Transverse colon (tissue), 4 donors: ENCODE results near the gene TESK2. TPM values are rescaled to one million over a fixed set of nuclear protein-coding genes. Genes with fewer than 3 reads are reported as not detected.
A peak's percentile ranks its signal among the peaks of the same experiment; 100 is the strongest.

Source experiments
- DNase-seq: peaks from one replicate; pipeline ENCODE4 v3.0.0-alpha.2; 2019
- H3K27ac ChIP-seq, 4 donors: fragments of 200-600 bp; sonication (generic); 2 replicates each; pipeline ENCODE4 v1.5.1; 2016 to 2018; ENCODE audit warnings: inconsistent platforms in 4 of 4
- H3K27me3 ChIP-seq: fragments of 200-600 bp; sonication (generic); 2 replicates; pipeline ENCODE4 v1.5.1; 2017; ENCODE audit warnings: inconsistent platforms
- H3K36me3 ChIP-seq, 4 donors: fragments of 200-600 bp; sonication (generic); 2 replicates each; pipeline ENCODE4 v1.5.1; 2017 to 2019; ENCODE audit warnings: inconsistent platforms in 4 of 4
- H3K4me1 ChIP-seq, 4 donors: fragments of 200-600 bp; sonication (generic); 2 replicates each; pipeline ENCODE4 v1.5.1; 2017 to 2020; ENCODE audit warnings: inconsistent platforms in 4 of 4
- H3K4me3 ChIP-seq, 4 donors: fragments of 200-600 bp; sonication (generic); 1 replicate in 1 of 4; 2 replicates in 3 of 4; pipeline versions ENCODE4 v1.5.1 to v1.6.1; 2017 to 2019; ENCODE audit warnings: inconsistent platforms in 4 of 4
- H3K9me3 ChIP-seq, 2 donors: fragments of 200-600 bp; sonication (generic); 2 replicates each; pipeline ENCODE4 v1.5.1; 2017 to 2019; ENCODE audit warnings: inconsistent platforms in 2 of 2
- CTCF ChIP-seq, 5 experiments: fragments of 200-600 bp in 3 of 5; fragments of 450-650 bp in 2 of 5; sonication (generic) in 3 of 5; IDR thresholded peaks; 1 replicate in 2 of 5; 2 replicates in 3 of 5; pipeline ENCODE4 v1.5.1; 2016 to 2017; ENCODE audit warnings: antibody characterized with exemption in 5 of 5, inconsistent platforms in 3 of 5, mild to moderate bottlenecking in 2 of 5, moderate library complexity in 1 of 5
- EP300 ChIP-seq: sonication (generic); formaldehyde crosslinking; IDR thresholded peaks from one replicate; pipeline ENCODE4 v1.6.1; 2017; ENCODE audit warnings: antibody characterized with exemption, low read depth
- POLR2A ChIP-seq: fragments of 450-650 bp; IDR thresholded peaks from one replicate; pipeline ENCODE4 v1.6.1; 2016; ENCODE audit warnings: antibody characterized with exemption, mild to moderate bottlenecking, moderate library complexity
- POLR2AphosphoS5 ChIP-seq, 3 donors: sonication (generic); formaldehyde crosslinking; IDR thresholded peaks; one replicate each; pipeline ENCODE4 v1.6.1; 2016; ENCODE audit warnings: antibody characterized with exemption in 3 of 3
- WGBS, 2 donors: methylation state at CpG; one replicate each; pipeline ENCODE4 v1.1.5; 2018; ENCODE audit warnings: low coverage in 1 of 2; 5-methylcytosine and 5-hydroxymethylcytosine counted together
- in situ Hi-C, 4 donors: fragments of 200-750 bp; cut with MboI; loops; one replicate each; pipeline versions ENCODE4 v1.15.0 to v1.15.1; 2017; ENCODE audit warnings: low sequenced_read_pairs in 3 of 4, low pct_ligation_motif_present in 1 of 4, low pct_unique_long_range_greater_than_20kb in 1 of 4
- intact Hi-C: fragments of 100-400 bp; cut with DNase I; formaldehyde crosslinking; loops from one replicate; pipeline ENCODE4 v1.15.1; 2023; ENCODE audit warnings: low total_unique reads
- total RNA-seq, 4 donors: library from RNA; depleted of rRNA; stranded (reverse); fragments of >200 nt; gene quantifications; one replicate each; pipeline ENCODE4 v1.1.0, GENCODE V29; 2016

Gene TESK2
- total RNA-seq, 4 donors from 2014 or later: 5.2 to 32.2 (median 14.5) TPM

DNA sequence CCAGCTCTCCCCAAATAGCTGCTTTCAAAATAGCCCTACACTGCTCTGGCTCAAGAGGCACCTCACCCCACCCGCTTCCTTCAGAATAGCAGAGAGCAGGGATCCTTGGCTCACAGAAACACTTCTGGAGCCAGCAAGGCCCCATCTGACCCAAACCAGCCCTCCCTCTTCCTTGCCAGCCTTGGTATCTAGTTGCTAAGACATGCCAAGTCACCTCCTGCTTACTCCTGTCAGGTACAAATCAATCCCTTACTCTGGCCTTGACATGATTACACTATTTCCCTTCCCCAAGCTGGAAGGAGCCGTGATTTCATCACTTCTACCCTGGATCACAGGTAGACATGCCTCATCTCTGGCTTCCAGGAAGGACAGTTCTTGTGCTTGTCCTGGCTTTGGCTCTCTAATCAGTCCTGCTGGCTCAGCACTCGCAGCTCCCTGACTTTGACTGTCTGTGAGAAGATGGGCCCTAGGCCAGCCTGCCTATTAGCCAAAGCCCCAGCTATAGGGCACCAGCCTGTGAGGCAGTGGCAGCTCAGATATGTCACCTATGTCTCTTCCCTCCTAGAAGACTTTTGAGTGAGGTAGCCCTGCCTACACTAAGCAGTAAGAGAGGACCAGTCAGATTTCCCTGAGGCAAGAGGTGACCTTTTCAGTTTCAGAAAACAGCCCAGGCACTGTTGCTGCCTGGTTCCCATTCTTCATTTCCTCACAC, 141.8 kb downstream of the TESK2 start:
- intact Hi-C loops (no loop called here), in situ Hi-C loops (loop anchor here in 1 of 4 donors (10.0 kb wide), 1 partner anchor 226 kb away; no protein-coding TSS in a partner anchor)
- H3K4me1 ChIP-seq: peaks cover 0 to 13% (median 5%) of the 10 kb centered on the region in 4 donors
- no peaks in the 10 kb centered on the region for H3K27me3 ChIP-seq
- H3K4me3 ChIP-seq: no peak overlapping the region
- H3K27ac ChIP-seq: peak overlapping the region in 3 of 4 donors; percentile 17 to 71 (median 50)
- H3K36me3 ChIP-seq: peaks cover 0 to 2% (median under 1%) of the 10 kb centered on the region in 4 donors
- no peak for DNase-seq
- WGBS, 2 donors: 84% methylated on average over 3 of the region's 3 CpGs; no CpG with 5 or more reads in 1 of the 2 donors
- H3K9me3 ChIP-seq: no peaks in the 10 kb centered on the region
- TF ChIP-seq CTCF (IDR thresholded peaks at IDR 0.05) (no peak), POLR2AphosphoS5 (IDR thresholded peaks at IDR 0.05) (no peak), EP300 (no peak), POLR2A (no peak)

DNA sequence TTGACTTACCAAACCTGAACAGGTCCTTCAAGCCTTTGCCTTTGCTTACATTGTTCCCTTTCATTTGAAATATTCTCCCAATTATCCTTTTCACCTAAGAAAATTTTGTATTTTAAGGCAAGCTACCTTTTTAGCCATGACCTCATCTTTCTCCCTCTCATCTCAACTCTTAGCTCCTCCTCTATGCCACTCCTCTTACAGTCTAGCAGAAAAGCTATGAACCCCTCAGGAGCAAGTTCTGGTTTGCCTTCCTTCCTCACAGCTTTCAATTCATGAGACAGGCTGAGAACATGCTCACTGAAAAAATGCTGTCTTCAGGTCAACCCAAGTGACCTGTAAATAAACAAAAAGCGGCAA, 142.4 kb downstream of the TESK2 start:
- Histone ChIP-seq H3K27ac (peak overlapping the region in 3 of 4 donors; percentile 17 to 71 (median 50)), H3K9me3 (no peaks in the 10 kb centered on the region), H3K27me3 (no peaks in the 10 kb centered on the region), H3K4me3 (no peak overlapping the region), H3K4me1 (peaks cover 0 to 13% (median 5%) of the 10 kb centered on the region in 4 donors), H3K36me3 (peaks cover 0 to 7% (median 3%) of the 10 kb centered on the region in 4 donors)
- TF ChIP-seq POLR2AphosphoS5 (IDR thresholded peaks at IDR 0.05) (no peak), EP300 (no peak), CTCF (IDR thresholded peaks at IDR 0.05) (no peak), POLR2A (no peak)
- no peak for DNase-seq
- WGBS, 2 donors: 50% methylated on average over 1 of the region's 1 CpG; no CpG with 5 or more reads in 1 of the 2 donors
- intact Hi-C loops: no loop called here
- in situ Hi-C loops: loop anchor here in 1 of 4 donors (10.0 kb wide), 1 partner anchor 226 kb away; no protein-coding TSS in a partner anchor

- Histone ChIP-seq H3K36me3 (peaks cover 0 to 13% (median 6%) of the 10 kb centered on the region in 4 donors), H3K4me1 (peaks cover 0 to 13% (median 5%) of the 10 kb centered on the region in 4 donors), H3K27me3 (no peaks in the 10 kb centered on the region), H3K27ac (peak overlapping the region in 2 of 4 donors; percentile 50 to 71), H3K9me3 (no peaks in the 10 kb centered on the region), H3K4me3 (no peak overlapping the region)
- no peak for DNase-seq
- no peak for TF ChIP-seq EP300
- no peak for TF ChIP-seq CTCF (IDR thresholded peaks at IDR 0.05)
- no peak for TF ChIP-seq POLR2AphosphoS5 (IDR thresholded peaks at IDR 0.05)
- no peak for TF ChIP-seq POLR2A
- in situ Hi-C loops: loop anchor here in 1 of 4 donors (10.0 kb wide), 1 partner anchor 227 kb away; no protein-coding TSS in a partner anchor
- WGBS, 2 donors: 86 to 100% methylated on average over 2 of the region's 2 CpGs
- intact Hi-C loops: no loop called here
Observed at GRCh38 chr1:45348020-45348419, 142.9 kb downstream of the TESK2 start.

GRCh38 chr1:45346473-45346872, 144.5 kb downstream of the TESK2 start:
- DNase-seq: no peak
- Histone ChIP-seq H3K4me3 (no peak overlapping the region), H3K27ac (no peak overlapping the region), H3K36me3 (peaks cover 0 to 26% (median 9%) of the 10 kb centered on the region in 4 donors), H3K9me3 (no peaks in the 10 kb centered on the region), H3K4me1 (peaks cover 2 to 20% (median 11%) of the 10 kb centered on the region in 4 donors), H3K27me3 (no peaks in the 10 kb centered on the region)
- in situ Hi-C loops: loop anchor here in 1 of 4 donors (10.0 kb wide), 1 partner anchor 228 kb away; no protein-coding TSS in a partner anchor
- 81% methylated on average over 2 of the region's 2 CpGs; no CpG with 5 or more reads in 1 of the 2 donors for WGBS, 2 donors
- intact Hi-C loops: no loop called here
- TF ChIP-seq POLR2AphosphoS5 (IDR thresholded peaks at IDR 0.05): no peak
- TF ChIP-seq CTCF (IDR thresholded peaks at IDR 0.05): no peak
- no peak for TF ChIP-seq EP300
- no peak for TF ChIP-seq POLR2A
